Effector memory CD8-positive, alpha-beta T cell (primary cell): ENCODE measurements around the gene EPHA10.
A peak's percentile ranks its signal among the peaks of the same experiment; 100 is the strongest.
"Not testable (repeated sequence)": the region's sequence is repeated elsewhere in the genome, so short reads cannot be mapped to it uniquely, and the experiment has no call there.

Source experiments
- ATAC-seq: fragments of 150-1000 bp; cut with Tn5 transposase; replicated peaks from 2 replicates; pipeline ENCODE4 v1.10.0; 2021; ENCODE audit warnings: mild to moderate bottlenecking, moderate library complexity
- DNase-seq, 3 experiments: peaks; one replicate each; pipeline ENCODE4 v3.0.0; 2021
- H3K27ac Mint-ChIP-seq, 2 donors: one replicate each; pipeline ENCODE4 v1.8.0; 2022; ENCODE audit warnings: mild to moderate bottlenecking in 2 of 2, mixed read lengths in 2 of 2, moderate library complexity in 2 of 2
- H3K27me3 Mint-ChIP-seq, 2 donors: one replicate each; pipeline ENCODE4 v1.8.0; 2022; ENCODE audit warnings: mixed read lengths in 2 of 2
- H3K36me3 Mint-ChIP-seq: one replicate; pipeline ENCODE4 v1.8.0; 2022; ENCODE audit warnings: mild to moderate bottlenecking, moderate library complexity, mixed read lengths; ENCODE audit not compliant: insufficient read depth
- H3K4me1 Mint-ChIP-seq, 2 donors: one replicate each; pipeline ENCODE4 v1.8.0; 2022; ENCODE audit warnings: low read depth in 2 of 2, mixed read lengths in 2 of 2
- H3K4me3 Mint-ChIP-seq, 2 donors: one replicate each; pipeline ENCODE4 v1.8.0; 2022; ENCODE audit warnings: mild to moderate bottlenecking in 2 of 2, mixed read lengths in 2 of 2, moderate library complexity in 2 of 2
- H3K9me3 Mint-ChIP-seq, 2 donors: one replicate each; pipeline ENCODE4 v1.8.0; 2022; ENCODE audit warnings: mixed read lengths in 2 of 2

EPHA10 gene

DNA sequence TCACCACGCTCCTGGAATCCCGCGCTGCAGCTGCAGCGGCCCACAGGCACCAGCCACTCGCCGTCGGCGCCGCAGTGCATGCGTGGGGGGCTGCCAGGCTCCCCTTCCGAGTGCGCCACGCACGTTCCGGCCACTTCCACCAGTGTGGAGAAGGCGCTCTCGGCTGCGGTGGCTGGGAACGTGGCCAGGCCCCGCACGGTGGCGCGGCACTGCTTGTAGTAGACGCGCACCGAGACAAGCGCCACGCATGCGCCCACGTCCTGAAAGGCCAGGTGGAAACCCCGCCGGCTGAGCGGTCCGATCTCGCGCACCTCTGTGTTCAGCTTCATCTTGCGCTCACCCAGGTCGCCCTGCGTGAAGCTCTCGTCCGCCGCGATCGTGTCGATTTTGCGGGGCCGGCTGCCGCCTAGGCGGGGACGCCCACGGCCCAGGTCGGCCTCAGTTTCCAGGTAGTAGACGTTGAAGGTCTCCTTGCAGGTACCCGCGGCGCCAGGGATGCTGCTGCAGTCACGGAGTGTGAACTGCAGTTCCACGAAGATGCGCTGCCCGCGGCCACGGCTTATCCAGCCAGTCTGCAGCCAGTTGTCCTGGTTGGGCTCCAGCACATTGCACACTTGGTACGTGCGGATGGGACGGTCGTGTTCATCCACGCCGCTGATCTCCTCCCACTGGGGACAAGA lies 3.4 kb downstream of the EPHA10 start:
- ATAC-seq (no peak), DNase-seq (no peak)
- Mint-ChIP-seq H3K27me3 (peaks cover 40 to 46% of the 10 kb centered on the region in 2 donors), H3K27ac (no peak overlapping the region), H3K9me3 (peaks cover 2 to 7% of the 10 kb centered on the region in 2 donors), H3K4me1 (peaks cover 8 to 15% of the 10 kb centered on the region in 2 donors), H3K4me3 (no peak overlapping the region), H3K36me3 (no peaks in the 10 kb centered on the region)

DNA sequence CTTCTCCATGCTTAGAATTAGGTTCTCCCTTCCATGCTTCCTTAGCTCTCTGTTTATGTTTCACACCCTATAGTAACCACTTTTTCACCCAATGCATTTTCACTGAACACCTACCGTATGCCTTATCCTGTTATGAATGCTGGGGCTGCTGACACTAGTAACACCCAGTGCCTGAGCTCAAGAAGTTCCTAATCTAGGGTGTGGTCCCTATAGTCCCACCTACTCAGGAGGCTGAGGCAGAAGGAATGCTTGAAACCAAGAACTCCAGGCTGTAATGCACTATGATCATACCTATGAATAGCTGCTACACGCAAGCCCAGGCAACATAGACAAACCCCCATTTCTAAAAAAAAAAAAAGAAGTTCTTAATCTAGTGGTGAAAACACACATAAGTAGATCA lies 5.5 kb downstream of the EPHA10 start:
- Mint-ChIP-seq H3K4me1 (no peaks in the 10 kb centered on the region), H3K9me3 (peaks cover 0 to 2% of the 10 kb centered on the region in 2 donors), H3K27ac (no peak overlapping the region), H3K36me3 (no peaks in the 10 kb centered on the region), H3K27me3 (peaks cover 21 to 25% of the 10 kb centered on the region in 2 donors), H3K4me3 (no peak overlapping the region)
- ATAC-seq = no peak
- no peak for DNase-seq

DNA sequence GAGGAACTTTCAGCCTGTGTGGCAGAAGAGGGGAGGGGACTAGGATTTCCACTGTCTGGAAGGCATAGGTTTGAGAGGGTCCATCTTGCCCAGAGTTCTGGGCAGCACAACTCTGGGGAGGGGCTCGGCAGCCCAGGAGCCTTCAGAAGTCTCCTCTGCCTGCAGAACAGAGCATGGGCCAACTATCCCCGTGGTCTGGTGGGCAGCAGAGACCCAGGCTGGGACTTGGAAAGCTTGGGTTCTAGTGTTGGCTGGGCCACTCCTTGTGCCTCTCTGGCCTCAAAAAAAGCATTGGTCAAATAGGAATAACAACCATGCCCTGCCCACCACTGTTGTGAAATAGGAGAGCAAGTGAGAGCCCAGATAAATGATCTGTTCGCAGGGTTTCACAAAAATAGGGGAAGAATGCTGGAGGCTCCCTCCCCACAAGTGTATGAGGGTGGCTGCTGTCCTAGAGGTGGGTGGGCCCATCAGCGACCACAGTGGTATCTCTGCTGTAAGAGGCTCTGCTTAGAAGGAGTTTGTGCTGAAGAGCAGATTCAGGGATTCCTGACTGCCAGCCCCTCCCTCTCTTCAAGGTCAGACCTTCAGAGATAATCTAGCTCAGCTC lies 8.9 kb downstream of the EPHA10 start:
- no peaks in the 10 kb centered on the region for H3K9me3 Mint-ChIP-seq
- H3K4me1 Mint-ChIP-seq = peaks cover 5 to 8% of the 10 kb centered on the region in 2 donors
- no peaks in the 10 kb centered on the region for H3K36me3 Mint-ChIP-seq
- DNase-seq (no peak), ATAC-seq (no peak)
- H3K4me3 Mint-ChIP-seq = no peak overlapping the region
- peaks cover 20 to 27% of the 10 kb centered on the region in 2 donors for H3K27me3 Mint-ChIP-seq
- H3K27ac Mint-ChIP-seq = no peak overlapping the region

DNA sequence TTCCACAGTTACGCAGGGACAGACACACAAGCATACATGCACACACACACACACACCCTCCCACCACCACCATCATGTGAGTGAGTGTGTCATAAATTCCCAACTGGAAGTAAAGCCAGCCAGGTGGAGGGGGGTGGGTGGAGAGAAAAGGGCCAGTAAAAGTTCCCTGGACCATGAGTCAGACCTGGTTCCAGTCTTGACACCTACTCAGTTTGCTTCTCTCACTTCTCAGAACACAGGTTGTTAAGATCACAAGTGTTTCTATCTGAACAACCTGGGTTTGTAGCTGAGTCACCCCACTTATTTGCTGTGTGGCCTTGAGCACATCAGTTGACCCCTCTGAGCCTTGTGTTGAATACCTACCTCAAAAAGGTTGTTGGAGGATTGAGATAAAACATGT lies 9.6 kb downstream of the EPHA10 start:
- H3K9me3 Mint-ChIP-seq = no peaks in the 10 kb centered on the region
- H3K27ac Mint-ChIP-seq = no peak overlapping the region
- H3K4me1 Mint-ChIP-seq = peaks cover 5 to 8% of the 10 kb centered on the region in 2 donors
- ATAC-seq (no peak), DNase-seq (no peak)
- no peak overlapping the region for H3K4me3 Mint-ChIP-seq
- peaks cover 25 to 35% of the 10 kb centered on the region in 2 donors for H3K27me3 Mint-ChIP-seq
- no peaks in the 10 kb centered on the region for H3K36me3 Mint-ChIP-seq

DNA sequence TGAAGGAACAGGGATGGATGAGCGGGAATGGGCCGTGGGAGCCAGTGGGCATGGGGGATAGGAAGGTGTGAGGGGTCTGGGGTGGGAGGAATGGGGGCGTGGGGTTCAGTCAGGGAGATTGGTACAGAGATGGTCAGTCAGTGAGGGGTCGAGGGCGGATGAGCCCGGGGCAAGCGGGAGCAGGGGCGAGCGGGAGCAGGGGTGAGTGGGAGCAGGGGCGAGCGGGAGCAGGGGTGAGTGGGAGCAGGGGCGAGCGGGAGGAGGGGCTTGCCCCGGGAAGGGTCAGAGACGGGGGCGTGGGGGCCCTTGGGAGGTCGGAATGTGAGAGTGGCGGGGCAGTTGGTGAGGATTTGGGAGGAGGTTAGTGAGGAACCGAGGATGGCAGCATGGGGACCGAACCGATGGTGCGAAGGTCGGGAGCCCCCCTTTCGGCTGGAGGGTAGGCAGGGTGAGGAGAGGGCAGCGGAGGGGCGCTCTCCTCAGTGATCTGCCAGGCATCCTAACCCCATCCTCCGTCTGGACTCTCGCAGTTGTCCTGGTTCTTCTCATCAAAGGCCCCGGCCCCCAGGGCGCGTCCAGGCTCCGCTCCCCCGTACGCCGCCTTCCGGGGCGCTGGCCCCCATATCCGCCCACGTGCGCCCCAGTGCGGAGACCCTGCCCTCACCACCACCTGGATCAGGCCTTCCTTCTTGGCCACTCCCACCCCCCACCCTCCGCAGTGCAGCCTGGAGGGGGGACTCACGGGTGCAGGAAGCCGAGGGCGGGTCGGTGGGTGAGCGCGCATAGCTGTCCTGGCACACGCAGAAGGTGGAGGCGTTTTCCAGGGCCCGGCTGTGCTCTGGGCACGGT lies 11.2 kb downstream of the EPHA10 start:
- H3K9me3 Mint-ChIP-seq = no peaks in the 10 kb centered on the region
- peak overlapping the region in 1 of 2 donors; percentile 60 for H3K27ac Mint-ChIP-seq
- H3K36me3 Mint-ChIP-seq = no peaks in the 10 kb centered on the region
- peak overlapping the region; percentile 62 to 75 for H3K4me3 Mint-ChIP-seq
- no peak for ATAC-seq
- peaks cover 5 to 8% of the 10 kb centered on the region in 2 donors for H3K4me1 Mint-ChIP-seq
- no peak for DNase-seq
- peaks cover 34 to 48% of the 10 kb centered on the region in 2 donors for H3K27me3 Mint-ChIP-seq

DNA sequence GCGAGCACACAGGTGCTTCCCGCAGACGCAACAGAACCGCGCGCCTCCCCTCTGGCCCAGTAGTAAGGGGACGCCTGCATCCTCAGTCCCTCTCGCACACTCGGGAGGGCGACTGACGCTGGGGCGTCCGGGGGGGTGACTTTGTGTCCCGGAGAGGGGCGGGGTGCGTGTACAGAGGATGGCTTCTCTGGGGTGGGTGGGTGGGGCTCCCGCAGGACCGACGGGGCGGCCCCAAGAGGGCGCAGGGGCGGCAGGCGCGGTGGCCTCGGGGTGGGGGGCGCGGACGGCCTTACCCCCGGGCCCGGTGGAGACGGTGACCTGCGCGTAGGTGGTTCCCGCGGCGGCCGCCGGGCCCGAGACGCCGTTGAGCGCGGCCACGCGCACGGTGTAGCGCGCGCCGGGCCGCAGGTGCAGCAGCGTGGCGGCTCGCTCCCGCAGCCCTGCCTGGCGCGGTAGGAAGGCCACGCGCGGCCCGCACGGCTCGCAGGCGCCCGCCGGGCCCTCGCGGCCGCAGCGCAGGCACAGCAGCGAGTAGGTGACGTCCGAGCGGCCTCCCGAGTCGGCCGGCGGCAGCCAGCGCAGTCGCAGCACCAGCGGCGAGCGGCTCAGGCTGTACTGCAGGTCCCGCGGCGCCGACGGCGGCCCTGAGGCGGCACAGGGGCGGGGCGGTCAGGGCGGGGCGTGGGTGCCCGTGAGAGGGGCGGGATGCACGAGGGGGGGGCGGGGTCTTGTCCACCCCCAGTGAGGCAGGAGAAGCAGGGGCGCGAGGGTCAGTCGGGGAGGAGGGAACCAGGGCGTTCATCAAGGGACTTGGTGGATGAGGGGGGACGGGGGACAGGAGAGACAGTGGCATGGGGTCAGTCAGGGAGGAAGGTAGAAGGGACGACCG lies 12.1 kb downstream of the EPHA10 start:
- Mint-ChIP-seq H3K4me3 (peak overlapping the region; percentile 75 to 78), H3K27ac (peak overlapping the region in 1 of 2 donors; percentile 60), H3K36me3 (no peaks in the 10 kb centered on the region), H3K9me3 (no peaks in the 10 kb centered on the region), H3K27me3 (peaks cover 34 to 48% of the 10 kb centered on the region in 2 donors), H3K4me1 (peaks cover 5 to 8% of the 10 kb centered on the region in 2 donors)
- DNase-seq = no peak
- ATAC-seq = peak; percentile 44

DNA sequence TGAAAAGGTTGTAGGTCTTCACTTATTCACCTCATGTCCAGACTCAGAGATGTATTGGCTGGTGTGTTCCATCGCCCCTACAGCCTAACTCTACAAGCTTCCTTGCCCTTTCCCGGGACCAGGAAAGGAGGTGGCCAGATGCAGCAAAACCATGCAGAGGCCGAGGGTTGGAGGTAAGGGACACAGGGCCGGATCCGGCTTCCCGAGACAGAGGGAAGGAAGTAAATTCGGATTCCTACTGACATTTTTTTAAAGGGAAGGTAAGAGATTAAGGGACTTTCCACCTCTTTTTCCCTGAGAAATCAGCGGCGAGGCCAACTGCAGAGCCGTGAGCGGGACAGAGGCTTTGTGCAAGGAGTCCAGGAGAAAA lies 12.7 kb downstream of the EPHA10 start:
- H3K36me3 Mint-ChIP-seq = no peaks in the 10 kb centered on the region
- peak overlapping the region; percentile 72 to 78 for H3K4me3 Mint-ChIP-seq
- peaks cover 5 to 8% of the 10 kb centered on the region in 2 donors for H3K4me1 Mint-ChIP-seq
- no peaks in the 10 kb centered on the region for H3K9me3 Mint-ChIP-seq
- ATAC-seq (no peak), DNase-seq (no peak)
- H3K27ac Mint-ChIP-seq = no peak overlapping the region
- H3K27me3 Mint-ChIP-seq = peaks cover 34 to 50% of the 10 kb centered on the region in 2 donors

DNA sequence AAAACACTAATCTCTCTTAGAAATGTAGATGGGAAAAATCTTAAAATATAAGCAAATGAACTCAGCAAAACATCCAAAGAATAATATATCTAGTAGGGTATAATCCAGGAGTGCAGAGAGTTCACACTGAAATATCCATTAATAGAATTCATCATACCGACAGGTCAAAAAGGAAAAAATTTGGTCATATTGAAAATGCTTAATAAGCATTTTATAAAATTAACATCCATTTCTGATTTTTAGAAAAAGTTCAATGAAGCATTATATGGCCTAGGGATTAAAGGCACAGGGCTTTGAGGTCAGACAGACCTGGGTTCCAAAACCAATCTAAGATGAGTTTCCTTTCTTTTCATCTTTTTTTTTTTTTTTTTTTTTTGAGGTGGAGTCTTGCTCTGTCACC lies 16.4 kb downstream of the EPHA10 start:
- Mint-ChIP-seq H3K27me3 (peaks cover 43 to 70% of the 10 kb centered on the region in 2 donors), H3K27ac (no peak overlapping the region), H3K4me3 (no peak overlapping the region), H3K4me1 (peaks cover 5 to 8% of the 10 kb centered on the region in 2 donors), H3K36me3 (no peaks in the 10 kb centered on the region), H3K9me3 (peaks cover 3 to 7% of the 10 kb centered on the region in 2 donors)
- ATAC-seq (no peak), DNase-seq (no peak)

DNA sequence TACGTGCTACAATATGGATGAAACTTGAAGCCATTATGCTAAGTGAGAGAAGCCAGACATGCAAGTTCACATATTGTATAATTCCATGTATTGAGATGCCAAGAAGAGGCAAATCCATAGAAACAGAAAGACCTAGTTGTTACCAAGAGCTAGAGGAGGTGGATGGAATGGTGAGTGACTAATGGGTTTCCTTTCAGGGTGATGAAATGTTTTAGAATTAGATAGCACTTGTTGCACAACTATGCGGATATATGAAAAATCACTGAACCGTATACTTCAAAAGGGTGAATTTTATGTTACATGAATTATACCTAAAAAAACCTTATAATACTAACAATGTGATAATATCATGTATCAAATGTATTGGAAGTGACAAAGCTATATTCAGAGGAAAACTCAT lies 18.1 kb downstream of the EPHA10 start:
- H3K36me3 Mint-ChIP-seq = no peaks in the 10 kb centered on the region
- H3K9me3 Mint-ChIP-seq = peaks cover 4 to 7% of the 10 kb centered on the region in 2 donors
- no peak overlapping the region for H3K4me3 Mint-ChIP-seq

DNA sequence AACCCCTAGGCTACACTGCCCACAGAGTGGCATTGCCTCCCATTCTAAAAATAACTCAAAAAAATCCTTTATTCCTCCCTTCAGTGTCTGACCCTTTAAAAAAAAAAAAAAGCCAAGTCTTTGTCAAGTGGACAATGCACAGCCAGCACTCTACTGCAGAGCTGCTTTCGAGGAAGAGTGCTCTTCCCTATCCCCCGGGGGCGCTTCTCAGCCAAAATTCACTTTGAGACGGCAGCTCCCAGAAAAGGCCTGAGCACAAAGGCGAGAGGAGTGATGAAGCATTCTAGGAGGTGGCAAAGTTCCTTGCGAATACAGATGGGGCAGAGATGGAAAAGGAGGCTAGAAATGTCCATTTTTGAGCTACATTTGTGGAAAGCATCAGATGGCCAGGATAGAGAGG lies 23.3 kb downstream of the EPHA10 start:
- Mint-ChIP-seq H3K4me3 (no peak overlapping the region), H3K4me1 (no peaks in the 10 kb centered on the region), H3K27ac (no peak overlapping the region), H3K36me3 (no peaks in the 10 kb centered on the region), H3K9me3 (peaks cover 3% of the 10 kb centered on the region in 2 donors), H3K27me3 (peaks cover 28 to 60% of the 10 kb centered on the region in 2 donors)
- ATAC-seq (no peak), DNase-seq (no peak)

More for the DNA sequence above, 18.1 kb downstream of the EPHA10 start:
- Mint-ChIP-seq H3K4me1 (no peaks in the 10 kb centered on the region), H3K27me3 (peaks cover 33 to 61% of the 10 kb centered on the region in 2 donors), H3K27ac (no peak overlapping the region)
- ATAC-seq = no peak
- DNase-seq = no peak

DNA sequence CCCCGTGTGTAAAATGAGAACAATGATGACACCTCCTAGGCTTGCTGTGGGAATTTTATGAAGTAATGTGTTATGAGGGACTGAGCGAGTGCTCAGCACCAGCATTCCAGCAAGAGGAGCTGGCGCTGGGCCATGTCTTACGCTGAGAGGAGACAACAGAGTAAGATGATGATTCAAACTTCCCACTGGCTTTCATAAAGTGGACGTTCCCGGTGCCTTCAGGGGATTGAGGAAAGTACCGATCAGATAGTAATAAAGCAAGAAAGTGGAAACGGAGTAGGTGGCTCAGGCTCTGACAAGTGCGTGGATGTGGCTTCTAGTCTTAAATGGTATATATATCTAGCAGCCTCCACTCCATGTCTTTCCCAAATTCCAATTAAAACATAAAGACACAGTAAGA lies 23.8 kb downstream of the EPHA10 start:
- H3K36me3 Mint-ChIP-seq = no peaks in the 10 kb centered on the region
- H3K4me1 Mint-ChIP-seq = no peaks in the 10 kb centered on the region
- H3K9me3 Mint-ChIP-seq = peaks cover 0 to 1% of the 10 kb centered on the region in 2 donors
- H3K27ac Mint-ChIP-seq = no peak overlapping the region
- ATAC-seq (no peak), DNase-seq (no peak)
- H3K4me3 Mint-ChIP-seq = no peak overlapping the region
- H3K27me3 Mint-ChIP-seq = peaks cover 28 to 57% of the 10 kb centered on the region in 2 donors

DNA sequence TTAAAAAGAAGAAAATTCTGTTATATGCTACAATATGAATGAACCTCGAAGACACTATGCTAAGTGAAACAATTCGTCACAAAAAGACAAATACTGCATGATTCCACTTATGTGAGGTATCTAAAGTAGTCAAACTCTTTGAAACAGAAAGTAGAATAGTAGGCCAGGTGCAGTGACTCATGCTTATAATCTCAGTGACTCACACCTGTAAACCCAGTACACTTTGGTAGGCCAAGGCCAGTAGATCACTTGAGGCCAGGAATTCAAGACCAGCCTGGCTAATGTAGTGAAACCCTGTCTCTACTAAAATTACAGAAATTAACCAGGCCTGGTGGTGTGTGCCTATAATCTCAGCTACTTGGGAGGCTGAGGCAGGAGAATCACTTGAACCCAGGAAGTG lies 25.7 kb downstream of the EPHA10 start:
- DNase-seq (no peak), ATAC-seq (no peak)
- Mint-ChIP-seq H3K4me1 (peaks cover 0 to 2% of the 10 kb centered on the region in 2 donors), H3K36me3 (no peaks in the 10 kb centered on the region), H3K4me3 (no peak overlapping the region), H3K27me3 (peaks cover 29 to 67% of the 10 kb centered on the region in 2 donors), H3K9me3 (peaks cover 0 to 1% of the 10 kb centered on the region in 2 donors), H3K27ac (no peak overlapping the region)

DNA sequence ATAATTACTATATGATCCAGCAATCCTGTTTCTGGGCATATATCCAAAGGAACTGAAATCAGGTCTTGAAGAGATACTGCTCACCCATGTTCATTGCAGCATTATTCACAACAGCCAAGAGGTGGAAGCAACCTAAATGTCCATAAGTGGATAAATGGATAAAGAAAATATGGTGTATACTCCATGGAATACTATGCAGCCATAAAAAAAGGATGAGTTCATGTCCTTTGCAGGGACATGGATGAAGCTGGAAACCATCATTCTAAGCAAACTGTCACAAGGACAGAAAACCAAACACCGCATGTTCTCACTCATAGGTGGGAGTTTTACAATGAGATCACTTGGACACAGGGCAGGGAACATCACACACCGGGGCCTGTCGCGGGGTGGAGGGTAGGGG lies 26.3 kb downstream of the EPHA10 start:
- not testable (repeated sequence) for H3K4me1 Mint-ChIP-seq, H3K4me3 Mint-ChIP-seq, H3K27ac Mint-ChIP-seq, H3K36me3 Mint-ChIP-seq, ATAC-seq, H3K9me3 Mint-ChIP-seq, DNase-seq
- peaks cover 31 to 67% of the 10 kb centered on the region in 2 donors for H3K27me3 Mint-ChIP-seq
